Measurements from ENCODE around the gene KCNJ4.
A peak's percentile ranks its signal among the peaks of the same experiment; 100 is the strongest.
"Not testable (repeated sequence)": the region's sequence is repeated elsewhere in the genome, so short reads cannot be mapped to it uniquely, and the experiment has no call there.

The KCNJ4 gene

DNA sequence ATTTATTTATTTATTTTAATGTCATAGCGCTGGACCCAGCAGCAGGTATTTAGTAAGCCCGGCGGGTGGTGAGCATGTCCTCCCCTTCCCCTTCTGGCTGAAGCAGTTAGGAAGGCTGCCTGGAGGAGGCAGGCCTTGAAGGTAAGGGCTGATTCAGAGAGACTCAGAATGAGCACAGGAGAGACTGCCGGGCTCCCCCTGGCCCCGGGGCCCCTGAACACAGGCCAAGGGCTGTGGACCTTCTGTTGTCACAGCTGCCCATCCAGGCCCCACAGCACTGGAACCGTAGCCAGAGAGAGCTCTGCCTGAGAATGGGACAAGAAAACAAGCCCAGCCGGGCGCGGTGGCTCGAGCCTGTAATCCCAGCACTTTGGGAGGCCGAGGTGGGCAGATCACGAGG, 52.8 kb downstream of the KCNJ4 start:
- H3K4me3 ChIP-seq (ENCODE audit: low read depth, low read length): no peak overlapping the region
- DNase-seq (ENCODE audit: low read depth): no peak
- TF ChIP-seq CTCF (IDR thresholded peaks at IDR 0.05; ENCODE audit: control insufficient read depth, extremely low read depth, insufficient read depth): no peak

DNA sequence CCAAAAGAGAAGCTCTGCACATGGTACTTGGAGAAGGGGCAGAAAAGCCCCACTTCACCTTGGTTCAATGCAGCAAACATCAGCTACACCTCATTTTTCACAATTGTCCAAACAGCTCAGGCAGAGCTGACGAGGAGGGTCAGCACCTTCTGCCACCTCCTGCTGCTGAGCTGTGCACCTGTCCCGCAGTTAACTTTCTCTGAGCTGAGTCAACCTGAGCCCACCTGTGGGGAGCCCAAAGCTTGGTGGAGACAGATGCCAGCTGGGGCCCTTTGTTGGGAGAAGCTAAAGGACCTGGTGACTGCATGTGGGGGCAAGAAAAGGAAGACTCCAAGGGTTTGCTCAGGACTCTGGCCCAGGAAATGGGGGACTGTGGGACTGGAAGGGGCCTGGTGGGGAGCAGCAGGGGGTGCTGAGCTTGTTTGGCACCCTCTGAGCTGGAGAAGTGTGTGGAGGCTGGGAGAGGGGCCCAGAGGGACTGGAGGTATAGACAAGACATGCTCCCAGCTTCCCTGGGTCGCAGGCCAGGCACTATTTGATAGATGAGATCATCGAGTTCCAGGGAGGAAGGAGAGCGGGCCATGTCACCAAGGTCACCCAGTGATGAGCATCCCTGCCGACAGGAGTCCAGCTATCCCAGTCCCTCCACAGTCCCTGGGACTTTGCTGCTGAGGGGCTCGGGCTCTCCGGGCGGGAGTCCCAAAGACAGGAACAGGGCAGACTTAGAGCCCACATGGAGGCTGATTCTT, 53.5 kb downstream of the KCNJ4 start:
- no peak for DNase-seq (ENCODE audit: low read depth)
- H3K4me3 ChIP-seq (ENCODE audit: low read depth, low read length): no peak overlapping the region
- TF ChIP-seq CTCF (IDR thresholded peaks at IDR 0.05; ENCODE audit: control insufficient read depth, extremely low read depth, insufficient read depth): no peak

DNA sequence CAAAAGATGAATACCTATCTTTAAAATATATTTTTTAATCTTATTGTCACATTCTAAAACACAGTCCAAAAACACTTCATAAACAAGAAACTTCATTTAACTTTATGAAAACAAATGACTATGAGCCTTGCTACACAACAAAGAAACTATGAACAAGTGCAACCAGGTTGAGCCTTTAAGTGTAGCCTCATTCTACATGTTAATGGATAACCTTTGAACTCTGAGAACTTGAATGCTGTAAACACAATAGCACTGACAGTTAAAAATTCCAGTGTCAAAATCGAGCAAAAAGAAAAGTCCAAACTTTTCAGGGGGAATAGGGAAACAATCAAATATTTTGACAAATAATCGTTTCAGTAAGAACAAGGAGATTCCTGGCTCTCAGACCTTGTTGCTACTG, 54.7 kb downstream of the KCNJ4 start:
- H3K4me3 ChIP-seq (ENCODE audit: low read depth, low read length): 0 out of 2 replicates have a peak overlapping the region, but pooled peaks have one; percentile 21
- DNase-seq (ENCODE audit: low read depth): not testable (repeated sequence)

DNA sequence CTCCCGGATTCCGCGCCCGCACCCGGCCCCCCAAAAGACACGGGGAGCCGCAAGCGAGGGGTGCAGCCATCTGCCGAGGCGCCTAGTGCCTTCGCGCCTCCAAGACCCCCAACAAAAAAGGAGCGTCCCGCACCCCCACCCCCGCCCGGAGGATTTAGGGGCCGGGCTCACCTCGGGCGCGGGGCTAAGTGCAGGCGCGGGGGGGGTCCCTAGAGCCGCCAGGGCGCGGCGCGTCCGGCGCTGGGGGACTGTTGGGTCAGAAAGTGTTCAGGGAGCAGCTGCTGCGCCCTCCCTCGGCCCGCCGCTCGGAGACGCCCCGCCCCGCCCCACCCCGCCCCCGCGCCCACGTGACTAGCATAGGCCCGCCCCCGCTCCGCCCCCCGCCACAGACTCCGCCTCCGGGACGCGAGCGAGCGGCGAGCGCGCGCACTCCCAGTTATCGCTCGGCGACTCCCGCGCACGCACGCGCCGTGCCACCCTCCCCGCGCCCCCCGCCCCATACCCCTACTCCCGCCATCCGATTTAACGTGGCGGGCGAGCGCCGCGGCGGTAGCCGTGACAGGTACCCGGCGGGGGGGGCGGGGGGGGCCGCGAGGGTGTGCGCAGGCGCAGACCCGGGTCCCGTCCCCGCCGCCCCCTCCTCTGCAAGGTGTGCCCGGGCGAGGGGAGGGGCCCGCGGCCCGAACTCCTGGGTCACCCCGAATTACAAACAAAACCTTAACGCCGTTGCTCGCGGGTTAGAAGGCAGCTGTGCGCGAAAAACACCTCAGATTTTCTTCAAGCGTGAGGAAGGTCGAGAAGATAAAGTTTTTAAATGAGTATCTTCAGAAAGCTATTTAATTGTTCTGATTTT, 56.2 kb downstream of the KCNJ4 start:
- peak overlapping the region; percentile 64 for H3K4me3 ChIP-seq (ENCODE audit: low read depth, low read length)
- 0 out of 2 replicates have a peak, but pooled peaks have one; percentile 4 for TF ChIP-seq CTCF (IDR thresholded peaks at IDR 0.05; ENCODE audit: control insufficient read depth, extremely low read depth, insufficient read depth)
- peak; percentile 10 for DNase-seq (ENCODE audit: low read depth)

DNA sequence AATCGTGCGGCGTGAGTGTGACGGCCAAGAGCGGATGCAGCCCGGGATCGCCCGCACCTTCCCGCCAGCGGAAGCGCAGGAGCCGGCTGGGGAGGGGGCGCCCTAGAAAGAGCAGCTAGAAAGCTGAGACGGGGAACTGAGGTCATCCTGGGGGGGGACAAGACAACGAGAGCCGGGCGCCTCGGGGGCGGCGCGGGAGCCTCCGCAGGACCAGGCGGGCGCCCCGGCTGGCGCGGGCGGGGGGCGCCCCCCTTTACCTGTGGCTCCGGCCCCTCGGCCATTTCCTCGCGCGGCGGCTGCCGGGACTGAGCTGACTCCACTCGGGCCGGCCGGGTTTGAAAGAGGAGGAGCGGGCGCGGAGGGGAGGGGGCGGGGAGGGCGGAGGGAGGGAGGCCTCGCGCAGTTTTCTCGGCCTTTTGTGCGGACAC, 56.8 kb downstream of the KCNJ4 start:
- peak overlapping the region; percentile 64 for H3K4me3 ChIP-seq (ENCODE audit: low read depth, low read length)
- DNase-seq (ENCODE audit: low read depth): not testable (repeated sequence)

DNA sequence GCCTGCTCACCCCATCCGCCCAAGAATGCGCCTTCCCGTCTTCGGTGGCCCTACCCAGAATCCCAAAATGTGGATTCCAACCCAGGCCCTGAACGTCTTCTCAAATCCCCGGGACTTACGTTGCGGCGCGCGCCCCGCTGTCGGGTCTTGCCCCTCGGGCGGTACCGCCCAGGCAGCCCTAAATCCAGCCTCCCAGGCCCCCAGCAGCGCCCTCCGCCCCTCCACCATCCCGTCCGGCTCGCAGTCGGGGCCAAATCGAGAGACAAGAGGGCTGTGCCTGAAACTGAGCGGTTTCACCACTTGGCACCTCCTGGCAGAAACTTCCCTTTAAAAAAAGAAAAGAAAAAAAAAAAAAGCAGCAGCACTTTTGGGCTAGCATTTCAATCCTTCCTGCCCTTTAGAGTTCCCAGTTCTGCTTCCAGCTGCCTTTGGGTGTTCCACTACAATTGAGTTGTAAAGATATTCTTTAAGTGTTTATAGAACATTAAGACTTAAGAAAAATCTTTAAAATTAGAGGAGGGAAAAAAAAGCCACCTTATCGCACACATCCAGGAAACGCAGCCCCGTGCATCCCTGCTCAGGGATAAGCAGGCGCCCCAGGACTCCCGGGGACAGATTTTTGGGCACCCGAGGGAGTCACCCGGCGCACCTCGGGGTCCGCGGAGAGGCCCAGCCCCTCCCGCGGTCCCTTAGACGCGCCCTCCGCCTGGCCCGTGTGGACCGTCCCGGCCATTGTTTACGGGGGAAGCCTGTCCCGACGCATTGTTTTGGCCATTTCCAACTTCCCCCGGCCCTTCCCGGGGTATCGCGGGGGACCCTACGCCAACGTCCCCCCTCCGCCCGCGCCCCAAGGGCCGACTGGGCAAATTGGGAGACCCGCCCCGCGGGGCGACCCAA, 57.6 kb downstream of the KCNJ4 start:
- DNase-seq (ENCODE audit: low read depth): no peak
- no peak for TF ChIP-seq CTCF (IDR thresholded peaks at IDR 0.05; ENCODE audit: control insufficient read depth, extremely low read depth, insufficient read depth)
- peak overlapping the region; percentile 64 for H3K4me3 ChIP-seq (ENCODE audit: low read depth, low read length)

DNA sequence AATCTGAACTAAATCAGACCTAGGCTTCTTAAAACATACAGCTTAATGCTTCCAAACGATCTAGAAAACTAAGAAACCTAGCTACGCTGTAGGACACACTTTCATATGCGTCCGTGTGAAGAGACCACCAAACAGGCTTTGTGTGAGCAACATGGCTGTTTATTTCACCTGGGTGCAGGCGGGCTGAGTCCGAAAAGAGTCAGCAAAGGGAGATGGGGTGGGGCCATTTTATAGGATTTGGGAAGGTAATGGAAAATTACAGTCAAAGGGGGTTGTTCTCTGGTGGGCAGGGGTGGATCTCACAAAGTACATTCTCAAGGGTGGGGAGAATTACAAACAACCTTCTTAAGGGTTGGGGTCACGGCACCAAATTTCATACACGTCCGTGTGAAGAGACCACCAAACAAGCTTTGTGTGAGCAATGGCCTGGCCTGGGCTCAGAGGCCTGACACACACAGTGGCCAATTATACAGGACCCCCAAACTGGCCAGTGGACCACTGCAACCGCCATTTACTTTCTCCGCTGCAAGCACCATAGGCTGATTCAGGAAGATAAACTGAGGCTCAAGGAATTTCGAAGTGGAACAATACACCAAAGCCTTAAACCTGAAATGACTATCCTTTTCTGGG, 58.4 kb downstream of the KCNJ4 start:
- H3K4me3 ChIP-seq (ENCODE audit: low read depth, low read length); DNase-seq (ENCODE audit: low read depth): not testable (repeated sequence)

DNA sequence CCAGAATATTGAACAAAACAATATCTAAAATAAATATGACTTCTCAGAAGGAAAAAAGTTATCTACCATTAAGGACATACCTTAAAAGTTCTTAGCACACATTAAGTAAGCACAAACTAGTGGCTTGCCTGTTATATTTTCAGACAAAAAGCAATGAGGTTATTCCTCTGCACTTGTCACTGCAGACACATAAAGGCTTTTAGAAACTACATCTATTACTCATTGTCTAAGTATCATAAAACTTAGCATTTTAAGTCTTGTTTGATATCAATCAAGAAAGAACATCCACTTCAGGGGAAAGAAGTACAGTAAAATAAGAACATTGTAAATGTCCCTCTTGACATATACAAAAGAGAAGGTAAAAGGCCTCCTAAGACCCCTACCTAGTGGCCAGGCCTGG, 59.1 kb downstream of the KCNJ4 start:
- DNase-seq (ENCODE audit: low read depth): not testable (repeated sequence)
- peak overlapping the region; percentile 18; the same call in 1 of the 2 replicates for H3K4me3 ChIP-seq (ENCODE audit: low read depth, low read length)

- not testable (repeated sequence) for H3K4me3 ChIP-seq (ENCODE audit: low read depth, low read length); DNase-seq (ENCODE audit: low read depth)
Measured at GRCh38 chr22:38394929-38395624, 59.9 kb downstream of the KCNJ4 start.

GRCh38 chr22:38389428-38389818, 65.6 kb downstream of the KCNJ4 start:
- DNase-seq (ENCODE audit: low read depth); H3K4me3 ChIP-seq (ENCODE audit: low read depth, low read length): not testable (repeated sequence)

- not testable (repeated sequence) for DNase-seq (ENCODE audit: low read depth); H3K4me3 ChIP-seq (ENCODE audit: low read depth, low read length)
Measured at GRCh38 chr22:38388506-38389427, 66.2 kb downstream of the KCNJ4 start.
